Measurements from ENCODE around the gene DLK1. TPM values are rescaled to one million over a fixed set of nuclear protein-coding genes. Genes with fewer than 3 reads are reported as not detected.

DLK1 gene
- polyA plus RNA-seq, 2 of the 4 experiments (the other 2 are of a cell fraction), result 0.06 TPM; not detected in 1

GRCh38 chr14:100780646-100781355, 54.1 kb downstream of the DLK1 start:
- FAIRE-seq, result no peak
- no peaks in the 10 kb centered on the region for H3K9me3 ChIP-seq
- no peak overlapping the region for H3K27ac ChIP-seq
- WGBS (ENCODE audit: missing lambda C conversion rate), result 75% methylated on average over 11 of the region's 12 CpGs
- no peak for DNase-seq (ENCODE audit: low read depth in 1 of 2, low spot score in 1 of 2)
- TF ChIP-seq MAFK (IDR thresholded peaks at IDR 0.05; ENCODE audit: partially characterized antibody), result peak; percentile 34
- 0 out of 2 replicates have a peak, but pooled peaks have one; percentile 37 for TF ChIP-seq RFX5 (IDR thresholded peaks at IDR 0.05)
- TF ChIP-seq ESRRA (IDR thresholded peaks at IDR 0.05; ENCODE audit: borderline replicate concordance, low read length), result no peak
- CTCF ChIA-PET, result no interaction called here
- H3K4me3 ChIP-seq, result no peak overlapping the region
- POLR2A ChIA-PET, result no interaction called here
- no peak overlapping the region for H3K4me2 ChIP-seq
- H3K4me1 ChIP-seq, result no peaks in the 10 kb centered on the region
- ATAC-seq, result no peak

DNA sequence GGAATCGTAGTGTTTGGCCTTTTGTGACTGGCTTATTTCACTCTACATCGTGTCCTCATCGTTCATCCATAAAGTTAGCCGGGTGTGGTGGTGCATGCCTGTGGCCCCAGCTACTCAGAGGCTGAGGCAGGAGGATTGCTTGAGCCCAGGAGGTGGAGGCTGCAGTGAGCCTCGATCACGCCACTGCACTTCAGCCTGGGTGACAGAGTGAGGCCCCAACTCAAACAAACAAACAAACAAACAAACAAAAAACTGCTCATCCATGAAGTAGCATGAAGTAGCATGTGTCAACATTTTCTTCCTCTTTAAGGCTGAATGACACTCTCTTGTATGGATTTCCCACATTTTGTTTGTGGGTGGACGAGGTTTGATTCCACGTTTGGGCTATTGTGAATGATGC, 55.3 kb downstream of the DLK1 start:
- ATAC-seq, result no peak
- FAIRE-seq, result no peak
- CTCF ChIA-PET, result no interaction called here
- TF ChIP-seq RNF2 (IDR thresholded peaks at IDR 0.05; ENCODE audit: borderline replicate concordance, low read depth) (no peak), FOSB (CRISPR knock-in tag; IDR thresholded peaks at IDR 0.05) (no peak), ZC3H11A (IDR thresholded peaks at IDR 0.05) (no peak), PHF8 (IDR thresholded peaks at IDR 0.05; ENCODE audit: borderline replicate concordance, low read depth) (no peak), HDAC2 (IDR thresholded peaks at IDR 0.05) (no peak), MYC (IDR thresholded peaks at IDR 0.05; ENCODE audit: borderline replicate concordance, low read length) (no peak), ZNF302 (CRISPR knock-in tag; IDR thresholded peaks at IDR 0.05) (no peak), CBX8 (IDR thresholded peaks at IDR 0.05) (no peak), POLR2A (IDR thresholded peaks at IDR 0.05; ENCODE audit: low read length) (no peak), JUN (IDR thresholded peaks at IDR 0.05) (no peak), EP300 (IDR thresholded peaks at IDR 0.05) (no peak), FOXS1 (CRISPR knock-in tag; IDR thresholded peaks at IDR 0.05) (no peak), HOXA7 (CRISPR knock-in tag; IDR thresholded peaks at IDR 0.05) (no peak)
- TF ChIP-seq, protein P1, sequence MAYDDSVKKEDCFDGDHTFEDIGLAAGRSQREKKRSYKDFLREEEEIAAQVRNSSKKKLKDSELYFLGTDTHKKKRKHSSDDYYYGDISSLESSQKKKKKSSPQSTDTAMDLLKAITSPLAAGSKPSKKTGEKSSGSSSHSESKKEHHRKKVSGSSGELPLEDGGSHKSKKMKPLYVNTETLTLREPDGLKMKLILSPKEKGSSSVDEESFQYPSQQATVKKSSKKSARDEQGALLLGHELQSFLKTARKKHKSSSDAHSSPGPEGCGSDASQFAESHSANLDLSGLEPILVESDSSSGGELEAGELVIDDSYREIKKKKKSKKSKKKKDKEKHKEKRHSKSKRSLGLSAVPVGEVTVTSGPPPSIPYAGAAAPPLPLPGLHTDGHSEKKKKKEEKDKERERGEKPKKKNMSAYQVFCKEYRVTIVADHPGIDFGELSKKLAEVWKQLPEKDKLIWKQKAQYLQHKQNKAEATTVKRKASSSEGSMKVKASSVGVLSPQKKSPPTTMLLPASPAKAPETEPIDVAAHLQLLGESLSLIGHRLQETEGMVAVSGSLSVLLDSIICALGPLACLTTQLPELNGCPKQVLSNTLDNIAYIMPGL (CRISPR knock-in tag; IDR thresholded peaks at IDR 0.05; ENCODE audit: borderline replicate concordance), result no peak
- TF ChIP-seq, protein P2, sequence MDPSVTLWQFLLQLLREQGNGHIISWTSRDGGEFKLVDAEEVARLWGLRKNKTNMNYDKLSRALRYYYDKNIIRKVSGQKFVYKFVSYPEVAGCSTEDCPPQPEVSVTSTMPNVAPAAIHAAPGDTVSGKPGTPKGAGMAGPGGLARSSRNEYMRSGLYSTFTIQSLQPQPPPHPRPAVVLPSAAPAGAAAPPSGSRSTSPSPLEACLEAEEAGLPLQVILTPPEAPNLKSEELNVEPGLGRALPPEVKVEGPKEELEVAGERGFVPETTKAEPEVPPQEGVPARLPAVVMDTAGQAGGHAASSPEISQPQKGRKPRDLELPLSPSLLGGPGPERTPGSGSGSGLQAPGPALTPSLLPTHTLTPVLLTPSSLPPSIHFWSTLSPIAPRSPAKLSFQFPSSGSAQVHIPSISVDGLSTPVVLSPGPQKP (IDR thresholded peaks at IDR 0.05; ENCODE audit: low read depth, low read length), result no peak
- no peak for DNase-seq (ENCODE audit: low read depth in 1 of 2, low spot score in 1 of 2)
- 60% methylated on average over 8 of the region's 8 CpGs for WGBS (ENCODE audit: missing lambda C conversion rate)
- Histone ChIP-seq H3K4me1 (no peaks in the 10 kb centered on the region), H3K9me3 (no peaks in the 10 kb centered on the region), H3K27ac (no peak overlapping the region), H3K4me2 (no peak overlapping the region), H3K4me3 (no peak overlapping the region)
- POLR2A ChIA-PET, result no interaction called here

GRCh38 chr14:100782516-100783320, 56.0 kb downstream of the DLK1 start:
- Histone ChIP-seq H3K4me1 (no peaks in the 10 kb centered on the region), H3K4me2 (no peak overlapping the region), H3K27ac (no peak overlapping the region), H3K9me3 (no peaks in the 10 kb centered on the region), H3K4me3 (no peak overlapping the region)
- ATAC-seq (no peak), DNase-seq (ENCODE audit: low read depth in 1 of 2, low spot score in 1 of 2) (no peak), FAIRE-seq (no peak)
- 62% methylated on average over 13 of the region's 13 CpGs for whole genome bisulfite sequencing (ENCODE audit: missing lambda C conversion rate)
- CTCF ChIA-PET, result no interaction called here
- POLR2A ChIA-PET, result no interaction called here
- TF ChIP-seq HEYL (CRISPR knock-in tag; IDR thresholded peaks at IDR 0.05) (no peak), RARB (CRISPR knock-in tag; IDR thresholded peaks at IDR 0.05) (no peak), FOSL2 (IDR thresholded peaks at IDR 0.05) (no peak), FOSL2 (CRISPR knock-in tag; IDR thresholded peaks at IDR 0.05) (no peak), ZNF302 (CRISPR knock-in tag; IDR thresholded peaks at IDR 0.05) (no peak), CBX8 (IDR thresholded peaks at IDR 0.05) (no peak), MAZ (IDR thresholded peaks at IDR 0.05; ENCODE audit: borderline replicate concordance, low read depth, low read length) (no peak), RNF2 (IDR thresholded peaks at IDR 0.05; ENCODE audit: borderline replicate concordance, low read depth) (no peak), GATA3 (IDR thresholded peaks at IDR 0.05; ENCODE audit: borderline replicate concordance) (no peak), JUNB (IDR thresholded peaks at IDR 0.05) (no peak)
- TF ChIP-seq, protein P2 (IDR thresholded peaks at IDR 0.05; ENCODE audit: low read depth, low read length), result no peak
- TF ChIP-seq, protein P1 (CRISPR knock-in tag; IDR thresholded peaks at IDR 0.05; ENCODE audit: borderline replicate concordance), result no peak

Data from A549 (cell line).